Thyroid gland (tissue), 4 donors: ENCODE results near the gene RTP5.

Experiments used
- POLR2A ChIP-seq, 2 donors: fragments of 450-650 bp; IDR thresholded peaks; one replicate each; pipeline ENCODE4 v1.6.1; 2017; ENCODE audit warnings: antibody characterized with exemption in 2 of 2, mild to moderate bottlenecking in 2 of 2, moderate library complexity in 1 of 2
- TF ChIP-seq, protein P1 (sequence below), 6 experiments: fragments of 200-600 bp in 3 of 6; fragments of 450-650 bp in 3 of 6; sonication (generic) in 3 of 6; IDR thresholded peaks; one replicate each; pipeline ENCODE4 v1.5.1; 2016 to 2019; ENCODE audit warnings: antibody characterized with exemption in 6 of 6, mild to moderate bottlenecking in 2 of 6, inconsistent platforms in 1 of 6, moderate library complexity in 1 of 6

- no peak for TF ChIP-seq POLR2A (IDR thresholded peaks at IDR 0.05)
- TF ChIP-seq, protein P1, sequence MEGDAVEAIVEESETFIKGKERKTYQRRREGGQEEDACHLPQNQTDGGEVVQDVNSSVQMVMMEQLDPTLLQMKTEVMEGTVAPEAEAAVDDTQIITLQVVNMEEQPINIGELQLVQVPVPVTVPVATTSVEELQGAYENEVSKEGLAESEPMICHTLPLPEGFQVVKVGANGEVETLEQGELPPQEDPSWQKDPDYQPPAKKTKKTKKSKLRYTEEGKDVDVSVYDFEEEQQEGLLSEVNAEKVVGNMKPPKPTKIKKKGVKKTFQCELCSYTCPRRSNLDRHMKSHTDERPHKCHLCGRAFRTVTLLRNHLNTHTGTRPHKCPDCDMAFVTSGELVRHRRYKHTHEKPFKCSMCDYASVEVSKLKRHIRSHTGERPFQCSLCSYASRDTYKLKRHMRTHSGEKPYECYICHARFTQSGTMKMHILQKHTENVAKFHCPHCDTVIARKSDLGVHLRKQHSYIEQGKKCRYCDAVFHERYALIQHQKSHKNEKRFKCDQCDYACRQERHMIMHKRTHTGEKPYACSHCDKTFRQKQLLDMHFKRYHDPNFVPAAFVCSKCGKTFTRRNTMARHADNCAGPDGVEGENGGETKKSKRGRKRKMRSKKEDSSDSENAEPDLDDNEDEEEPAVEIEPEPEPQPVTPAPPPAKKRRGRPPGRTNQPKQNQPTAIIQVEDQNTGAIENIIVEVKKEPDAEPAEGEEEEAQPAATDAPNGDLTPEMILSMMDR (IDR thresholded peaks at IDR 0.05): no peak
Observed at GRCh38 chr2:241896746-241897201, 27.2 kb downstream of the RTP5 start.
